B cell (primary cell): ENCODE measurements around the gene AHRR. TPM values are rescaled to one million over a fixed set of nuclear protein-coding genes. Genes with fewer than 3 reads are reported as not detected.
A peak's percentile ranks its signal among the peaks of the same experiment; 100 is the strongest.
"Not testable (repeated sequence)": the region's sequence is repeated elsewhere in the genome, so short reads cannot be mapped to it uniquely, and the experiment has no call there.

Source experiments
- ATAC-seq: fragments of 200-7000 bp; cut with Tn5 transposase; one replicate; pipeline ENCODE4 v1.10.0; 2021; ENCODE audit warnings: low read depth, mild to moderate bottlenecking, moderate number of reproducible peaks, moderate library complexity
- CTCF ChIA-PET: fragments of 350-600 bp; sonication (Branson Sonifier 250); formaldehyde crosslinking; loops from one replicate; lab custom pipeline; 2021; ENCODE audit warnings: antibody characterized with exemption, inconsistent platforms; lab: Charles Lee
- POLR2A ChIA-PET: fragments of 350-600 bp; sonication (Branson Sonifier 250); formaldehyde crosslinking; loops from one replicate; lab custom pipeline; 2021; ENCODE audit warnings: antibody characterized with exemption; lab: Charles Lee
- DNase-seq: peaks from one replicate; pipeline ENCODE4 v3.0.0; 2013
- H2AFZ ChIP-seq: 2 replicates; pipeline ENCODE4 v1.6.1; 2012; ENCODE audit warnings: mild to moderate bottlenecking, low read depth, low read length; ENCODE audit not compliant: insufficient read depth, poor library complexity, severe bottlenecking
- H3K27ac ChIP-seq, 2 donors: 1 replicate in 1 of 2; 2 replicates in 1 of 2; pipeline ENCODE4 v1.5.1; 2012 to 2013; ENCODE audit warnings: low read length in 2 of 2, mild to moderate bottlenecking in 2 of 2, moderate library complexity in 1 of 2
- H3K27me3 ChIP-seq, 4 experiments: fragments of 200-600 bp in 1 of 4; sonication (generic) in 1 of 4; replicated peaks in 1 of 4; 1 replicate in 2 of 4; 2 replicates in 2 of 4; pipeline versions ENCODE4 v1.6.1 to v1.7.0; 2013 to 2016; ENCODE audit warnings: low read length in 3 of 4, mild to moderate bottlenecking in 2 of 4, mixed read lengths in 1 of 4, moderate library complexity in 1 of 4; ENCODE audit not compliant: insufficient read depth in 4 of 4, control insufficient read depth in 3 of 4; ENCODE audit errors: control extremely low read depth in 1 of 4
- H3K36me3 ChIP-seq, 2 experiments: replicated peaks in 1 of 2; 1 replicate in 1 of 2; 2 replicates in 1 of 2; pipeline versions ENCODE4 v1.6.1 to v1.7.1; 2013; ENCODE audit warnings: low read length in 1 of 2; ENCODE audit not compliant: insufficient read depth in 2 of 2, control insufficient read depth in 1 of 2; ENCODE audit errors: control extremely low read depth in 1 of 2, extremely low read depth in 1 of 2
- H3K4me1 ChIP-seq, 2 donors: fragments of 200-600 bp in 1 of 2; sonication (generic) in 1 of 2; 1 replicate in 1 of 2; 2 replicates in 1 of 2; pipeline versions ENCODE4 v1.5.1 to v1.6.1; 2013 to 2017; ENCODE audit warnings: low read length in 2 of 2; ENCODE audit not compliant: control insufficient read depth in 2 of 2, insufficient read depth in 2 of 2
- H3K4me2 ChIP-seq: replicated peaks from 2 replicates; pipeline ENCODE3; 2012; ENCODE audit warnings: mild to moderate bottlenecking, low read depth, low read length; ENCODE audit not compliant: poor library complexity, severe bottlenecking
- H3K4me3 ChIP-seq, 5 experiments: fragments of 200-600 bp in 1 of 5; sonication (generic) in 1 of 5; 1 replicate in 3 of 5; 2 replicates in 2 of 5; pipeline versions ENCODE4 v1.5.1 to v1.7.0; 2011 to 2016; ENCODE audit warnings: low read length in 4 of 5, mild to moderate bottlenecking in 4 of 5, low read depth in 2 of 5, control low read depth in 1 of 5, moderate library complexity in 1 of 5; ENCODE audit not compliant: insufficient read depth in 1 of 5; ENCODE audit errors: control extremely low read depth in 1 of 5, extremely low read depth in 1 of 5
- H3K79me2 ChIP-seq: fragments of 200-600 bp; sonication (generic); one replicate; pipeline ENCODE4 v1.6.0; 2016; ENCODE audit warnings: low read length; ENCODE audit not compliant: control insufficient read depth, insufficient read depth
- H3K9ac ChIP-seq: fragments of 200-600 bp; sonication (generic); 2 replicates; pipeline ENCODE4 v1.6.1; 2017; ENCODE audit warnings: mild to moderate bottlenecking, low read length, moderate library complexity
- H3K9me3 ChIP-seq, 3 donors: one replicate each; pipeline versions ENCODE4 v1.6.1 to v1.7.1; 2013; ENCODE audit warnings: low read length in 2 of 3; ENCODE audit not compliant: control insufficient read depth in 2 of 3, insufficient read depth in 1 of 3; ENCODE audit errors: control extremely low read depth in 1 of 3
- H4K20me1 ChIP-seq: 2 replicates; pipeline ENCODE4 v1.6.0; 2012; ENCODE audit warnings: mild to moderate bottlenecking, low read length; ENCODE audit not compliant: insufficient read depth, control insufficient read depth, poor library complexity, severe bottlenecking
- H3K27ac Mint-ChIP-seq: one replicate; pipeline ENCODE4 v1.8.0; 2021; ENCODE audit warnings: mixed read lengths
- H3K27me3 Mint-ChIP-seq: one replicate; pipeline ENCODE4 v1.8.0; 2021; ENCODE audit warnings: mixed read lengths
- H3K4me1 Mint-ChIP-seq: one replicate; pipeline ENCODE4 v1.8.0; 2021; ENCODE audit warnings: mixed read lengths
- H3K4me3 Mint-ChIP-seq: one replicate; pipeline ENCODE4 v1.8.0; 2021; ENCODE audit warnings: mixed read lengths
- H3K9me3 Mint-ChIP-seq: one replicate; pipeline ENCODE4 v1.8.0; 2022; ENCODE audit warnings: mixed read lengths; ENCODE audit not compliant: insufficient read depth
- EZH2 ChIP-seq: IDR thresholded peaks from 2 replicates; pipeline ENCODE4 v1.6.1; 2012; ENCODE audit warnings: borderline replicate concordance, low read depth, mild to moderate bottlenecking, moderate library complexity, low read length; ENCODE audit not compliant: insufficient read depth, poor library complexity, severe bottlenecking
- WGBS: methylation state at CpG from one replicate; pipeline ENCODE4 v1.1.5; 2013; ENCODE audit warnings: missing lambda C conversion rate; ENCODE audit not compliant: insufficient coverage; 5-methylcytosine and 5-hydroxymethylcytosine counted together
- intact Hi-C: fragments of 100-400 bp; cut with micrococcal nuclease; formaldehyde crosslinking; loops from one replicate; pipeline ENCODE4 v1.10.0; 2022
- polyA plus RNA-seq: library from polyadenylated mRNA; depleted of rRNA; stranded (reverse); fragments of >200 nt; gene quantifications from 2 replicates; pipeline ENCODE4 v1.2.3, GENCODE V29; 2012
- total RNA-seq, 2 donors: library from RNA; stranded (reverse); fragments of 120-200 nt in 1 of 2; gene quantifications; 1 replicate in 1 of 2; 2 replicates in 1 of 2; pipeline versions ENCODE4 v1.2.3 to v1.2.4, GENCODE V29; 2013 to 2022
- TF ChIP-seq, protein P1 (sequence below): fragments of 200-600 bp; IDR thresholded peaks from one replicate; pipeline ENCODE4 v1.8.0; 2022; ENCODE audit warnings: antibody characterized with exemption, mild to moderate bottlenecking

The AHRR gene
- total and polyA plus RNA-seq, 2 donors (not counting 1 experiment from before 2014, with no cell fraction given), result 0.13 to 1.7 TPM

DNA sequence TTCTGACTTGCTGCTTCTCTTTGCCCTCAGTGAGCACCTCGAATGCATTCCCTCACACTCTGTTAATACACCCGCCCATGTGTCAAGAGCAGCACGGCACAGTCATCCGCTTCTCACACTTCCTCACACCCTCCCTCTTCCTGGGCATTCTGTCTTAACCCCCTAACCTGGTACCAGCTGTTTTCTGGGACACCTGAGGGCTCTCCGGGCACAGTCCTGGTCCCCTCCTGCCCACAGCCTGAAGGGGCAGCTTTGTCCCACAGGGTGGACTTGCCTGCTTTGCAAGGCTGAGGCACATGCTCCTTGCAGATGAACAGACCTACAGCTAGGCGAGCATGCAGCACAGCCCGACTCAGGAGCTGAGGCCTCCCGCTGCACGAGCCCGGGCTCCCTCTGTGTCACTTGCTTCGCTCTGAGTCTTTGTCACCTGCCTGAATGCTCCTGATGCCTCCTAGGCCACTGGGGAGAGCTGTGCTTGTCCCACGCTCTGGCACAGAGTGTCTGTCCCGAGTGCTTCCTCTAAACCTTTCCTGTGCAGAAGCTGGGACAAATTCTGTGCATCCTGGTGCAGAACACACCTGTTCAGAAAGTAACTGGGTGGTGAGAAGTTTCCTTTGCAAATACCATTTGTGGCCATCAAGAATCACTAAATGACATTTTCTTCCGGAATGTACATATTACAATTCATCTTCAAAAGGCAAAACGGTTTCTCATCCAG, 47.8 kb downstream of the AHRR start:
- ChIA-PET POLR2A (no interaction called here), CTCF (interaction anchor here (1.2 to 1.5 kb wide), 2 partner anchors 53 to 62 kb away, joined by 3 to 4 read pairs; no protein-coding TSS in a partner anchor)
- peak overlapping the region; percentile 11 for H3K9ac ChIP-seq
- peaks cover 2 to 8% (median 3%) of the 10 kb centered on the region in 3 donors for H3K9me3 ChIP-seq
- no peaks in the 10 kb centered on the region for H3K79me2 ChIP-seq
- DNase-seq (peak; percentile 32), ATAC-seq (peak; percentile 46)
- Mint-ChIP-seq H3K27ac (no peak overlapping the region), H3K27me3 (peaks cover 18% of the 10 kb centered on the region), H3K9me3 (peaks cover 2% of the 10 kb centered on the region), H3K4me1 (peaks cover 30% of the 10 kb centered on the region), H3K4me3 (peak overlapping the region; percentile 69)
- no peak overlapping the region for H3K4me3 ChIP-seq
- no peak overlapping the region for H2AFZ ChIP-seq
- no peaks in the 10 kb centered on the region for H4K20me1 ChIP-seq
- no peaks in the 10 kb centered on the region for H3K36me3 ChIP-seq
- intact Hi-C loops, result no loop called here
- 53% methylated on average over 13 of the region's 15 CpGs for WGBS
- peaks cover 27 to 28% of the 10 kb centered on the region in 2 donors for H3K4me1 ChIP-seq
- TF ChIP-seq EZH2, result no peak
- TF ChIP-seq, protein P1, sequence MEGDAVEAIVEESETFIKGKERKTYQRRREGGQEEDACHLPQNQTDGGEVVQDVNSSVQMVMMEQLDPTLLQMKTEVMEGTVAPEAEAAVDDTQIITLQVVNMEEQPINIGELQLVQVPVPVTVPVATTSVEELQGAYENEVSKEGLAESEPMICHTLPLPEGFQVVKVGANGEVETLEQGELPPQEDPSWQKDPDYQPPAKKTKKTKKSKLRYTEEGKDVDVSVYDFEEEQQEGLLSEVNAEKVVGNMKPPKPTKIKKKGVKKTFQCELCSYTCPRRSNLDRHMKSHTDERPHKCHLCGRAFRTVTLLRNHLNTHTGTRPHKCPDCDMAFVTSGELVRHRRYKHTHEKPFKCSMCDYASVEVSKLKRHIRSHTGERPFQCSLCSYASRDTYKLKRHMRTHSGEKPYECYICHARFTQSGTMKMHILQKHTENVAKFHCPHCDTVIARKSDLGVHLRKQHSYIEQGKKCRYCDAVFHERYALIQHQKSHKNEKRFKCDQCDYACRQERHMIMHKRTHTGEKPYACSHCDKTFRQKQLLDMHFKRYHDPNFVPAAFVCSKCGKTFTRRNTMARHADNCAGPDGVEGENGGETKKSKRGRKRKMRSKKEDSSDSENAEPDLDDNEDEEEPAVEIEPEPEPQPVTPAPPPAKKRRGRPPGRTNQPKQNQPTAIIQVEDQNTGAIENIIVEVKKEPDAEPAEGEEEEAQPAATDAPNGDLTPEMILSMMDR, result no peak
- H3K4me2 ChIP-seq, result peak overlapping the region; percentile 63
- no peak overlapping the region for H3K27ac ChIP-seq
- peaks cover 0 to 29% (median 7%) of the 10 kb centered on the region in 4 experiments for H3K27me3 ChIP-seq

GRCh38 chr5:369869-370236, 48.3 kb downstream of the AHRR start:
- H3K27ac Mint-ChIP-seq, DNase-seq, H2AFZ ChIP-seq, H3K9me3 Mint-ChIP-seq, H3K4me3 ChIP-seq, H3K79me2 ChIP-seq, POLR2A ChIA-PET, H3K36me3 ChIP-seq, H3K27ac ChIP-seq, H3K4me3 Mint-ChIP-seq, H3K9me3 ChIP-seq, H3K9ac ChIP-seq, intact Hi-C loops, ATAC-seq, H4K20me1 ChIP-seq: not testable (repeated sequence)
- Histone ChIP-seq H3K4me2 (peak overlapping the region; percentile 63), H3K4me1 (peaks cover 27 to 30% of the 10 kb centered on the region in 2 donors), H3K27me3 (peaks cover 0 to 35% (median 9%) of the 10 kb centered on the region in 4 experiments)
- 91% methylated on average over 12 of the region's 21 CpGs for WGBS
- CTCF ChIA-PET, result interaction anchor here (1.5 kb wide), 1 partner anchor 53 kb away, joined by 3 read pairs; no protein-coding TSS in a partner anchor
- H3K4me1 Mint-ChIP-seq, result peaks cover 31% of the 10 kb centered on the region
- H3K27me3 Mint-ChIP-seq, result peaks cover 20% of the 10 kb centered on the region
